Activated T-cell treated with anti-CD3 and anti-CD28 coated beads, Interleukin-2, amount 50 U/mL, for 72 hours (primary cell): ENCODE results near the gene MUC5B. TPM values are rescaled to one million over a fixed set of nuclear protein-coding genes. Genes with fewer than 3 reads are reported as not detected.
"Not testable (repeated sequence)": the region's sequence is repeated elsewhere in the genome, so short reads cannot be mapped to it uniquely, and the experiment has no call there.

Source experiments
- ATAC-seq, 2 donors: fragments of 150-1000 bp; cut with Tn5 transposase; replicated peaks in 1 of 2; 2 replicates each; pipeline ENCODE4 v1.10.0; 2021; ENCODE audit warnings: moderate library complexity in 2 of 2, mild to moderate bottlenecking in 1 of 2
- DNase-seq, 2 donors: peaks; one replicate each; pipeline ENCODE4 v3.0.0; 2021 to 2022; ENCODE audit warnings: mixed read lengths in 1 of 2
- H3K27ac Mint-ChIP-seq: one replicate; pipeline ENCODE4 v1.8.0; 2022; ENCODE audit warnings: mild to moderate bottlenecking, moderate library complexity, mixed read lengths
- H3K27me3 Mint-ChIP-seq: one replicate; pipeline ENCODE4 v1.8.0; 2022; ENCODE audit warnings: low read depth, mixed read lengths
- H3K36me3 Mint-ChIP-seq, 2 donors: one replicate each; pipeline ENCODE4 v1.8.0; 2022; ENCODE audit warnings: mixed read lengths in 2 of 2, mild to moderate bottlenecking in 1 of 2; ENCODE audit not compliant: insufficient read depth in 2 of 2
- H3K4me1 Mint-ChIP-seq: one replicate; pipeline ENCODE4 v1.8.0; 2022; ENCODE audit warnings: low read depth, mixed read lengths
- H3K4me3 Mint-ChIP-seq, 2 donors: one replicate each; pipeline ENCODE4 v1.8.0; 2022; ENCODE audit warnings: mild to moderate bottlenecking in 2 of 2, mixed read lengths in 2 of 2, moderate library complexity in 2 of 2
- H3K9me3 Mint-ChIP-seq, 2 donors: one replicate each; pipeline ENCODE4 v1.8.0; 2022; ENCODE audit warnings: mixed read lengths in 2 of 2
- total RNA-seq, 2 donors: library from RNA; stranded (reverse); gene quantifications; one replicate each; pipeline ENCODE4 v1.2.3, GENCODE V29; 2022

Gene MUC5B
- total RNA-seq, 2 donors from 2014 or later: not detected

- Mint-ChIP-seq H3K36me3 (no peaks in the 10 kb centered on the region), H3K27ac (no peak overlapping the region), H3K9me3 (no peaks in the 10 kb centered on the region), H3K4me1 (no peaks in the 10 kb centered on the region), H3K4me3 (no peak overlapping the region), H3K27me3 (no peaks in the 10 kb centered on the region)
- no peak for ATAC-seq
- no peak for DNase-seq
These were observed 16.1 kb downstream of the MUC5B start for GRCh38 chr11:1238767-1239595.

- H3K36me3 Mint-ChIP-seq: no peaks in the 10 kb centered on the region
- no peaks in the 10 kb centered on the region for H3K9me3 Mint-ChIP-seq
- no peak overlapping the region for H3K27ac Mint-ChIP-seq
- ATAC-seq (no peak), DNase-seq (no peak)
- H3K4me3 Mint-ChIP-seq: no peak overlapping the region
- H3K27me3 Mint-ChIP-seq: no peaks in the 10 kb centered on the region
- H3K4me1 Mint-ChIP-seq: no peaks in the 10 kb centered on the region
These were observed 16.8 kb downstream of the MUC5B start for GRCh38 chr11:1239596-1240205.

- H3K4me3 Mint-ChIP-seq: no peak overlapping the region
- no peaks in the 10 kb centered on the region for H3K36me3 Mint-ChIP-seq
- no peaks in the 10 kb centered on the region for H3K9me3 Mint-ChIP-seq
- DNase-seq: no peak
- ATAC-seq: no peak
- H3K4me1 Mint-ChIP-seq: no peaks in the 10 kb centered on the region
- H3K27me3 Mint-ChIP-seq: no peaks in the 10 kb centered on the region
- H3K27ac Mint-ChIP-seq: no peak overlapping the region
These were observed 17.9 kb downstream of the MUC5B start for GRCh38 chr11:1240771-1241170.

- no peaks in the 10 kb centered on the region for H3K4me1 Mint-ChIP-seq
- no peaks in the 10 kb centered on the region for H3K9me3 Mint-ChIP-seq
- no peaks in the 10 kb centered on the region for H3K27me3 Mint-ChIP-seq
- no peaks in the 10 kb centered on the region for H3K36me3 Mint-ChIP-seq
- ATAC-seq: no peak
- no peak for DNase-seq
- H3K27ac Mint-ChIP-seq: no peak overlapping the region
- no peak overlapping the region for H3K4me3 Mint-ChIP-seq
These were observed 18.8 kb downstream of the MUC5B start for GRCh38 chr11:1241706-1242105.

GRCh38 chr11:1242289-1242688, 19.4 kb downstream of the MUC5B start:
- H3K36me3 Mint-ChIP-seq: no peaks in the 10 kb centered on the region
- H3K4me1 Mint-ChIP-seq: no peaks in the 10 kb centered on the region
- H3K27me3 Mint-ChIP-seq: no peaks in the 10 kb centered on the region
- H3K9me3 Mint-ChIP-seq: no peaks in the 10 kb centered on the region
- no peak overlapping the region for H3K27ac Mint-ChIP-seq
- no peak overlapping the region for H3K4me3 Mint-ChIP-seq
- DNase-seq (no peak), ATAC-seq (no peak)

GRCh38 chr11:1242751-1243150, 19.9 kb downstream of the MUC5B start:
- H3K9me3 Mint-ChIP-seq, H3K27me3 Mint-ChIP-seq, H3K4me3 Mint-ChIP-seq, H3K27ac Mint-ChIP-seq, ATAC-seq, H3K36me3 Mint-ChIP-seq, H3K4me1 Mint-ChIP-seq, DNase-seq: not testable (repeated sequence)

GRCh38 chr11:1243521-1243920, 20.7 kb downstream of the MUC5B start:
- H3K27ac Mint-ChIP-seq, DNase-seq, ATAC-seq: not testable (repeated sequence)

GRCh38 chr11:1244557-1244956, 21.7 kb downstream of the MUC5B start:
- DNase-seq, H3K4me3 Mint-ChIP-seq, H3K36me3 Mint-ChIP-seq, H3K27me3 Mint-ChIP-seq, H3K4me1 Mint-ChIP-seq, H3K27ac Mint-ChIP-seq, H3K9me3 Mint-ChIP-seq, ATAC-seq: not testable (repeated sequence)

More at GRCh38 chr11:1243521-1243920, 20.7 kb downstream of the MUC5B start:
- not testable (repeated sequence) for H3K9me3 Mint-ChIP-seq, H3K4me3 Mint-ChIP-seq, H3K36me3 Mint-ChIP-seq, H3K4me1 Mint-ChIP-seq, H3K27me3 Mint-ChIP-seq

- H3K27me3 Mint-ChIP-seq, ATAC-seq, H3K4me3 Mint-ChIP-seq, DNase-seq, H3K4me1 Mint-ChIP-seq, H3K36me3 Mint-ChIP-seq, H3K27ac Mint-ChIP-seq, H3K9me3 Mint-ChIP-seq: not testable (repeated sequence)
These were observed 22.9 kb downstream of the MUC5B start for GRCh38 chr11:1245717-1246116.

- not testable (repeated sequence) for H3K4me1 Mint-ChIP-seq, H3K36me3 Mint-ChIP-seq, H3K4me3 Mint-ChIP-seq, H3K27me3 Mint-ChIP-seq, H3K9me3 Mint-ChIP-seq, ATAC-seq, DNase-seq, H3K27ac Mint-ChIP-seq
These were observed 23.4 kb downstream of the MUC5B start for GRCh38 chr11:1246301-1246700.

GRCh38 chr11:1247026-1247425, 24.2 kb downstream of the MUC5B start:
- not testable (repeated sequence) for H3K27ac Mint-ChIP-seq, H3K27me3 Mint-ChIP-seq, H3K9me3 Mint-ChIP-seq, H3K4me1 Mint-ChIP-seq, ATAC-seq, DNase-seq, H3K36me3 Mint-ChIP-seq, H3K4me3 Mint-ChIP-seq

GRCh38 chr11:1248951-1249350, 26.1 kb downstream of the MUC5B start:
- not testable (repeated sequence) for H3K27me3 Mint-ChIP-seq, ATAC-seq, H3K4me3 Mint-ChIP-seq, H3K4me1 Mint-ChIP-seq, H3K9me3 Mint-ChIP-seq, H3K36me3 Mint-ChIP-seq, DNase-seq, H3K27ac Mint-ChIP-seq

GRCh38 chr11:1250411-1250810, 27.5 kb downstream of the MUC5B start:
- not testable (repeated sequence) for H3K4me3 Mint-ChIP-seq, DNase-seq, ATAC-seq, H3K4me1 Mint-ChIP-seq, H3K9me3 Mint-ChIP-seq, H3K27me3 Mint-ChIP-seq, H3K27ac Mint-ChIP-seq, H3K36me3 Mint-ChIP-seq
